HepG2 (cell line): ENCODE data around the gene DUSP16. TPM values are rescaled to one million over a fixed set of nuclear protein-coding genes. Genes with fewer than 3 reads are reported as not detected.

Experiments
- ATAC-seq: fragments of 200-7000 bp; cut with Tn5 transposase; 3 replicates; pipeline ENCODE4 v1.9.1; 2020; ENCODE audit warnings: mild to moderate bottlenecking, moderate library complexity
- BruUV-seq: library from RNA; stranded (reverse); fragments of 400-500 nt; replicated peaks from 2 replicates; lab custom pipeline; 2021; lab: Mats Ljungman, UMichigan
- CTCF ChIA-PET: fragments of 300-600 bp; formaldehyde crosslinking; extraction: SDS; loops from one replicate; lab custom pipeline; 2021; ENCODE audit warnings: low total read pairs, inconsistent platforms, low intra/inter-chr PET ratio; lab: Yijun Ruan, JAX
- POLR2A ChIA-PET: fragments of 350-600 bp; sonication (Branson Sonifier 250); formaldehyde crosslinking; loops from one replicate; lab custom pipeline; 2020; ENCODE audit warnings: antibody characterized with exemption, inconsistent platforms; lab: Yijun Ruan, JAX
- DNase-seq: peaks from one replicate; pipeline ENCODE4 v3.0.0-alpha.2; 2015; ENCODE audit warnings: low spot score
- FAIRE-seq: peaks from 3 replicates; lab custom pipeline; 2011; peaks lifted over from hg19 to GRCh38; lab: Jason Lieb, UNC
- H2AFZ ChIP-seq: one replicate; pipeline ENCODE4 v1.6.1; 2011; ENCODE audit warnings: low read length, inconsistent platforms
- H3K27ac ChIP-seq: fragments of 300-600 bp; 3 replicates; pipeline ENCODE4 v1.8.0; 2011; ENCODE audit warnings: mixed run types, mild to moderate bottlenecking, mixed read lengths, low read length, inconsistent platforms; ENCODE audit not compliant: insufficient read depth; ENCODE audit errors: extremely low read length
- H3K27me3 ChIP-seq, 2 experiments: fragments of 200-600 bp in 1 of 2; 2 replicates in 1 of 2; 3 replicates in 1 of 2; pipeline versions ENCODE4 v1.6.0 to v1.8.0; 2011; ENCODE audit warnings: low read length in 2 of 2, mild to moderate bottlenecking in 2 of 2, moderate library complexity in 2 of 2, inconsistent platforms in 1 of 2; ENCODE audit not compliant: insufficient read depth in 2 of 2, control insufficient read depth in 1 of 2
- H3K36me3 ChIP-seq, 2 experiments: fragments of 200-600 bp in 1 of 2; replicated peaks in 1 of 2; 2 replicates in 1 of 2; 3 replicates in 1 of 2; pipeline versions ENCODE4 v1.5.1 to v1.8.0; 2011; ENCODE audit warnings: low read length in 2 of 2, inconsistent platforms in 1 of 2; ENCODE audit not compliant: insufficient read depth in 2 of 2, control insufficient read depth in 1 of 2
- H3K4me1 ChIP-seq: 2 replicates; pipeline ENCODE4 v1.5.1; 2012; ENCODE audit warnings: low read length, inconsistent platforms; ENCODE audit not compliant: insufficient read depth
- H3K4me2 ChIP-seq: 2 replicates; pipeline ENCODE4 v1.6.0; 2011; ENCODE audit warnings: low read depth, low read length, inconsistent platforms
- H3K4me3 ChIP-seq, 3 experiments: fragments of 200-600 bp in 1 of 3; sonication (generic), shearing (Covaris generic) in 1 of 3; replicated peaks in 1 of 3; 2 replicates each; pipeline ENCODE4 v1.5.1; 2011 to 2016; ENCODE audit warnings: low read length in 3 of 3, inconsistent platforms in 2 of 3, low read depth in 2 of 3, mild to moderate bottlenecking in 2 of 3, control low read depth in 1 of 3, mixed read lengths in 1 of 3; ENCODE audit not compliant: insufficient read depth in 1 of 3
- H3K79me2 ChIP-seq: one replicate; pipeline ENCODE4 v1.6.1; 2011; ENCODE audit warnings: low read length, inconsistent platforms; ENCODE audit not compliant: insufficient read depth
- H3K9ac ChIP-seq: 2 replicates; pipeline ENCODE4 v1.6.0; 2011; ENCODE audit warnings: mild to moderate bottlenecking, low read depth, low read length, inconsistent platforms; ENCODE audit not compliant: insufficient read depth
- H3K9me3 ChIP-seq: 2 replicates; pipeline ENCODE4 v1.5.1; 2012; ENCODE audit warnings: mild to moderate bottlenecking, low read length
- H4K20me1 ChIP-seq: 2 replicates; pipeline ENCODE4 v1.6.0; 2011; ENCODE audit warnings: inconsistent platforms, mild to moderate bottlenecking, low read length, moderate library complexity; ENCODE audit not compliant: insufficient read depth
- ARNT2 ChIP-seq: sonication (generic); formaldehyde crosslinking; IDR thresholded peaks from 2 replicates; pipeline ENCODE4 v1.8.0; 2022; ENCODE audit warnings: mild to moderate bottlenecking, low read depth, missing genetic modification reagents, moderate library complexity
- ELK4 ChIP-seq: sonication (generic); formaldehyde crosslinking; IDR thresholded peaks from 2 replicates; pipeline ENCODE4 v1.9.0; 2021; ENCODE audit warnings: missing genetic modification reagents, borderline replicate concordance
- HMG20B ChIP-seq: conservative IDR thresholded peaks from 2 replicates; pipeline ENCODE4 v1.6.1; 2016; ENCODE audit warnings: missing genetic modification reagents, missing compliant biosample characterization
- MAF1 ChIP-seq: sonication (generic); formaldehyde crosslinking; IDR thresholded peaks from 2 replicates; pipeline ENCODE4 v1.5.0; 2020; ENCODE audit warnings: missing genetic modification reagents, borderline replicate concordance
- MAFG ChIP-seq: sonication (generic); formaldehyde crosslinking; IDR thresholded peaks from 2 replicates; pipeline ENCODE4 v1.5.1; 2020; ENCODE audit warnings: mild to moderate bottlenecking, missing genetic modification reagents
- PAX8 ChIP-seq: sonication (generic); formaldehyde crosslinking; IDR thresholded peaks from 2 replicates; pipeline ENCODE4 v1.8.0; 2022; ENCODE audit warnings: mild to moderate bottlenecking, missing genetic modification reagents, borderline replicate concordance
- SATB2 ChIP-seq: sonication (generic); formaldehyde crosslinking; IDR thresholded peaks from 2 replicates; pipeline ENCODE4 v1.5.0; 2020; ENCODE audit warnings: missing genetic modification reagents
- SKI ChIP-seq: fragments of 450-650 bp; IDR thresholded peaks from one replicate; pipeline ENCODE4 v1.6.1; 2018; ENCODE audit warnings: mild to moderate bottlenecking; ENCODE audit not compliant: partially characterized antibody
- SOX5 ChIP-seq: IDR thresholded peaks from 2 replicates; pipeline ENCODE4 v1.6.1; 2016; ENCODE audit warnings: borderline replicate concordance
- ZBTB20 ChIP-seq: sonication (generic); formaldehyde crosslinking; IDR thresholded peaks from 2 replicates; pipeline ENCODE4 v1.8.1; 2023; ENCODE audit warnings: missing genetic modification reagents, low read depth, mild to moderate bottlenecking, borderline replicate concordance
- ZFP90 ChIP-seq: sonication (generic); formaldehyde crosslinking; IDR thresholded peaks from 2 replicates; pipeline ENCODE4 v1.8.0; 2022; ENCODE audit warnings: missing genetic modification reagents, mild to moderate bottlenecking, inconsistent platforms, borderline replicate concordance
- ZFY ChIP-seq: sonication (generic); formaldehyde crosslinking; IDR thresholded peaks from 2 replicates; pipeline ENCODE4 v1.4.0; 2020; ENCODE audit warnings: missing genetic modification reagents
- ZHX2 ChIP-seq, 2 experiments: sonication (generic) in 1 of 2; formaldehyde crosslinking in 1 of 2; IDR thresholded peaks; 2 replicates each; pipeline versions ENCODE4 v1.6.1 to v1.9.0; 2014 to 2022; ENCODE audit warnings: antibody characterized with exemption in 1 of 2, borderline replicate concordance in 1 of 2, inconsistent platforms in 1 of 2, low read depth in 1 of 2, missing genetic modification reagents in 1 of 2
- ZNF432 ChIP-seq: sonication (generic); formaldehyde crosslinking; IDR thresholded peaks from 2 replicates; pipeline ENCODE4 v1.5.0; 2020; ENCODE audit warnings: missing genetic modification reagents, mild to moderate bottlenecking, borderline replicate concordance
- ZNF740 ChIP-seq: sonication (generic); formaldehyde crosslinking; IDR thresholded peaks from 2 replicates; pipeline ENCODE4 v1.4.0; 2020; ENCODE audit warnings: missing genetic modification reagents
- ZNF816 ChIP-seq: sonication (generic); formaldehyde crosslinking; IDR thresholded peaks from 2 replicates; pipeline ENCODE4 v1.8.0; 2022; ENCODE audit warnings: missing genetic modification reagents, mild to moderate bottlenecking, borderline replicate concordance
- WGBS: methylation state at CpG from one replicate; pipeline ENCODE4 v1.1.6; 2017; ENCODE audit warnings: low lambda C conversion rate; 5-methylcytosine and 5-hydroxymethylcytosine counted together
- in situ Hi-C: cut with HindIII; loops from 2 replicates; pipeline ENCODE4 v1.10.0; 2017; ENCODE audit warnings: low pct_unique_long_range_greater_than_20kb; ENCODE audit not compliant: extremely low pct_ligation_motif_present
- intact Hi-C: fragments of 100-400 bp; cut with micrococcal nuclease; formaldehyde crosslinking; loops from one replicate; pipeline ENCODE4 v1.10.0; 2022; ENCODE audit not compliant: unreplicated experiment
- polyA plus RNA-seq, 8 experiments: library from polyadenylated mRNA; depleted of rRNA in 3 of 8; stranded (reverse) in 7 of 8; unstranded in 1 of 8; fragments of >200 nt; fragmentation: Illumina TruSeq in 4 of 8; extraction: Trizol in 4 of 8; gene quantifications; 2 replicates each; pipeline versions ENCODE4 v1.2.1 to v1.2.3, GENCODE V29; 2011 to 2016; ENCODE audit warnings: low read depth in 4 of 8, missing spikeins in 1 of 8, mixed read lengths in 1 of 8; ENCODE audit not compliant: insufficient read depth in 1 of 8
- total RNA-seq, 5 experiments: library from RNA; depleted of rRNA; stranded (reverse); fragments of >200 nt; fragmentation: Illumina TruSeq; extraction: Trizol; gene quantifications; 2 replicates each; pipeline ENCODE4 v1.2.3, GENCODE V29; 2016; ENCODE audit warnings: low read depth in 1 of 5

Gene DUSP16
- total and polyA plus RNA-seq, 2 of the 13 experiments (the other 11 are each of a cell fraction or from before 2014, with no cell fraction given): 45.7 to 46.6 TPM

GRCh38 chr12:12533238-12533829, 29.3 kb downstream of the DUSP16 start:
- H3K9me3 ChIP-seq: no peaks in the 10 kb centered on the region
- peaks cover 2 to 18% of the 10 kb centered on the region in 2 experiments; a peak in 4 of 5 replicates for H3K36me3 ChIP-seq
- no peak overlapping the region for H2AFZ ChIP-seq
- CTCF ChIA-PET: no interaction called here
- peak; percentile 67 for ATAC-seq
- H3K4me2 ChIP-seq: peak overlapping the region; percentile 23; the same call in 1 of the 2 replicates
- intact Hi-C loops: no loop called here
- H3K4me3 ChIP-seq: no peak overlapping the region
- peaks cover 80% of the 10 kb centered on the region for H3K4me1 ChIP-seq
- POLR2A ChIA-PET: interaction anchor here (0.6 to 1.1 kb wide), 2 partner anchors 18 to 21 kb away, joined by 3 to 4 read pairs; no protein-coding TSS in a partner anchor
- BruUV-seq: no TSS peak
- no peak overlapping the region for H3K9ac ChIP-seq
- FAIRE-seq: no peak
- H4K20me1 ChIP-seq: peaks cover 20% of the 10 kb centered on the region
- H3K27me3 ChIP-seq: no peaks in the 10 kb centered on the region
- in situ Hi-C loops: no loop called here
- H3K27ac ChIP-seq: peak overlapping the region; percentile 42
- DNase-seq: peak; percentile 32
- H3K79me2 ChIP-seq: peaks cover 77% of the 10 kb centered on the region
- 76% methylated on average over 4 of the region's 6 CpGs for WGBS
- TF ChIP-seq MAFG (CRISPR knock-in tag) (no peak), ZFY (CRISPR knock-in tag) (no peak), SOX5 (CRISPR knock-in tag) (0 out of 2 replicates have a peak, but pooled peaks have one; percentile 7), SKI (no peak), ZNF432 (CRISPR knock-in tag) (no peak), HMG20B (CRISPR knock-in tag) (no peak), PAX8 (CRISPR knock-in tag) (no peak), ZNF816 (CRISPR knock-in tag) (no peak), ZBTB20 (CRISPR knock-in tag) (no peak), ARNT2 (CRISPR knock-in tag) (no peak), ELK4 (CRISPR knock-in tag) (no peak), ZNF740 (no peak), MAF1 (no peak), ZHX2 (IDR thresholded peaks at IDR 0.05; ENCODE audit: low read depth) (no peak), ZHX2 (CRISPR knock-in tag; IDR thresholded peaks at IDR 0.05; ENCODE audit: borderline replicate concordance) (no peak), ZFP90 (CRISPR knock-in tag) (no peak), SATB2 (no peak)
